ENCODE results near the gene KBTBD13. TPM values are rescaled to one million over a fixed set of nuclear protein-coding genes. Genes with fewer than 3 reads are reported as not detected.

Gene KBTBD13
- total RNA-seq, 1 donor from 2014 or later, result not detected

DNA sequence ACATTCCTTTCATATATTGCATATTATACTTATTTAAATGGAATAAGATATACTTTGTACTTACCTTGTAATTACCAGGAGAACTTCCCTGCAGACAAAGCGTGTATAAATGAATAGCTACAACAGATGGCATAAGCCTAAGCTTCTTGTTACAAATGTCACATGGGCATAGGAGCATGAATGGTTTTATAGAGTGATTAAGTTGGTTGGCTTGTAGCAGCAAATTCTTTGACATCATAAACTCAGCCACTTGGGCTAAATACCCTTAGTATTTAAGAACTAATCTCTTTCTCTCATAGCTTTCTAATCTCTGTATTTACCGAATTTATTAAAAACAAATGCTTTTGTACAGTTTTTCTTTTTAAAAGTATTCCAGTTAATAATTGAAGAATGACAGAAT is 38.5 kb downstream of the KBTBD13 start, which contains the start of gene UBAP1L:
Gene UBAP1L, minus strand, starts transcription at position 115 of the 400 bp plus-strand sequence. CDS start 8,985 bp downstream, outside the sequence.
- DNase-seq, result no peak

DNA sequence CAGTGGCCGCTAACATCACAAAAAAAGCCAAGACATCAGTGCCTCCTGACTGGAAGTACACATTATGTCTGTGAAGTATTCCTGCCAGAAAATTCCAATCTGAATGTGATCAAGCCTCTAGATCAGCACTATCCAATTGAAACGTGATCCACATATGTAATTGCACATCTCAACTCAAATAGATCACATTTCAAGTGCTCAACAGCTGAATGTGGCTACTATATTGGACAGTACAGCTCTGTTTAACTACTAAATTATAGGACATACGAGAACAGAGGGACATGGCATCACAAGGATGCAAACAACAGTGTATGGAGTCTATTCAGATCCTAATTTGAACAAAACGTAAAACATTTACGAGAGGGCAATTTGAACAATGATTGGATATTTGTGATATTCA is 39.0 kb downstream of the KBTBD13 start:
- no peak for DNase-seq

Other genes starting within 250 kb of the KBTBD13 start
- gene PLEKHO2, start 234.8 kb upstream of the KBTBD13 start, total RNA-seq, result 61.3 and 65.9 TPM in 2 replicates
- 5.6 and 5.8 TPM in 2 replicates for gene ANKDD1A, start 164.8 kb upstream of the KBTBD13 start, total RNA-seq
- 77.3 and 84.7 TPM in 2 replicates for gene SPG21, start 86.8 kb upstream of the KBTBD13 start, total RNA-seq
- 29.8 and 34.8 TPM in 2 replicates for gene MTFMT, start 47.1 kb upstream of the KBTBD13 start, total RNA-seq
- gene SLC51B, start 31.4 kb upstream of the KBTBD13 start, total RNA-seq, result not detected in 2 replicates
- not detected in 2 replicates for gene RASL12, start 8.8 kb upstream of the KBTBD13 start, total RNA-seq
- 1.6 and 2.7 TPM in 2 replicates for gene UBAP1L, start 38.5 kb downstream of the KBTBD13 start, total RNA-seq
- gene PDCD7, start 57.1 kb downstream of the KBTBD13 start, total RNA-seq, result 18.7 and 25.0 TPM in 2 replicates
- gene CLPX, start 108.6 kb downstream of the KBTBD13 start, total RNA-seq, result 45.3 and 69.3 TPM in 2 replicates
- gene CILP, start 134.7 kb downstream of the KBTBD13 start, total RNA-seq, result not detected in 2 replicates
- gene PARP16, start 210.1 kb downstream of the KBTBD13 start, total RNA-seq, result 2.0 and 3.0 TPM in 2 replicates
- gene RNU5A-1, start 219.3 kb downstream of the KBTBD13 start, total RNA-seq, result not detected in 2 replicates
- gene RNU5B-1, start 227.9 kb downstream of the KBTBD13 start, total RNA-seq, result not detected in 2 replicates

Data from dermis blood vessel endothelial cell (primary cell).